ENCODE data around the gene NEIL1. TPM values are rescaled to one million over a fixed set of nuclear protein-coding genes. Genes with fewer than 3 reads are reported as not detected.
"Not testable (repeated sequence)": the region's sequence is repeated elsewhere in the genome, so short reads cannot be mapped to it uniquely, and the experiment has no call there.

Gene NEIL1
- total RNA-seq, 2 donors from 2014 or later: 6.0 to 11.7 TPM

- Histone ChIP-seq H3K9me3 (no peaks in the 10 kb centered on the region), H3K27me3 (no peaks in the 10 kb centered on the region), H3K4me1 (peaks cover 0 to 16% of the 10 kb centered on the region in 2 donors), H3K36me3 (no peaks in the 10 kb centered on the region), H3K4me3 (peak overlapping the region; percentile 65 to 83), H3K27ac (peak overlapping the region; percentile 63 to 78)
- TF ChIP-seq CTCF (IDR thresholded peaks at IDR 0.05): no peak
- no peak for DNase-seq (ENCODE audit: low spot score)
Measured at GRCh38 chr15:75347222-75348033, 589 bp downstream of the NEIL1 start.

GRCh38 chr15:75348034-75348561, 1.3 kb downstream of the NEIL1 start:
- no peak for TF ChIP-seq CTCF (IDR thresholded peaks at IDR 0.05)
- H3K27ac ChIP-seq: peak overlapping the region; percentile 63 to 78
- no peak for DNase-seq (ENCODE audit: low spot score)

GRCh38 chr15:75348562-75349350, 1.9 kb downstream of the NEIL1 start:
- peak overlapping the region; percentile 65 to 83 for H3K4me3 ChIP-seq
- H3K9me3 ChIP-seq: no peaks in the 10 kb centered on the region
- H3K4me1 ChIP-seq: peaks cover 0 to 16% of the 10 kb centered on the region in 2 donors
- no peak for DNase-seq (ENCODE audit: low spot score)
- H3K36me3 ChIP-seq: no peaks in the 10 kb centered on the region
- TF ChIP-seq CTCF (IDR thresholded peaks at IDR 0.05): no peak
- H3K27me3 ChIP-seq: no peaks in the 10 kb centered on the region
- no peak overlapping the region for H3K27ac ChIP-seq

More at GRCh38 chr15:75348034-75348561, 1.3 kb downstream of the NEIL1 start:
- Histone ChIP-seq H3K4me3 (peak overlapping the region; percentile 65 to 83), H3K36me3 (no peaks in the 10 kb centered on the region), H3K27me3 (no peaks in the 10 kb centered on the region), H3K9me3 (no peaks in the 10 kb centered on the region), H3K4me1 (peaks cover 0 to 16% of the 10 kb centered on the region in 2 donors)

- DNase-seq (ENCODE audit: low spot score); H3K9me3 ChIP-seq; H3K4me3 ChIP-seq; H3K27ac ChIP-seq; H3K27me3 ChIP-seq; H3K36me3 ChIP-seq: not testable (repeated sequence)
- H3K4me1 ChIP-seq: peaks cover 0 to 16% of the 10 kb centered on the region in 2 donors
Measured at GRCh38 chr15:75349351-75349669, 2.5 kb downstream of the NEIL1 start.

- no peaks in the 10 kb centered on the region for H3K27me3 ChIP-seq
- no peak overlapping the region for H3K4me3 ChIP-seq
- H3K4me1 ChIP-seq: peaks cover 0 to 16% of the 10 kb centered on the region in 2 donors
- no peaks in the 10 kb centered on the region for H3K9me3 ChIP-seq
- H3K36me3 ChIP-seq: no peaks in the 10 kb centered on the region
- no peak for TF ChIP-seq CTCF (IDR thresholded peaks at IDR 0.05)
- H3K27ac ChIP-seq: no peak overlapping the region
- DNase-seq (ENCODE audit: low spot score): no peak
Measured at GRCh38 chr15:75349851-75350588, 3.2 kb downstream of the NEIL1 start.
